Heart right ventricle (tissue), 16 donors: ENCODE results near the gene CERS4. TPM values are rescaled to one million over a fixed set of nuclear protein-coding genes. Genes with fewer than 3 reads are reported as not detected.

Source experiments
- ATAC-seq, 8 donors: fragments of 200-7000 bp; cut with Tn5 transposase; one replicate each; pipeline ENCODE4 v1.9.1; 2020; ENCODE audit warnings: mild to moderate bottlenecking in 8 of 8, moderate library complexity in 8 of 8, moderate number of reproducible peaks in 1 of 8
- DNase-seq, 2 donors: peaks; one replicate each; pipeline ENCODE4 v3.0.0-alpha.2; 2020
- H3K27ac ChIP-seq, 10 donors: fragments of 200-600 bp; sonication (generic) in 2 of 10; one replicate each; pipeline versions ENCODE4 v1.5.0 to v1.8.0; 2020 to 2022; ENCODE audit warnings: mild to moderate bottlenecking in 3 of 10
- H3K27me3 ChIP-seq, 7 donors: fragments of 200-600 bp; one replicate each; pipeline ENCODE4 v1.8.0; 2021 to 2022; ENCODE audit warnings: mild to moderate bottlenecking in 2 of 7
- H3K36me3 ChIP-seq, 9 donors: fragments of 200-600 bp; sonication (generic) in 1 of 9; one replicate each; pipeline versions ENCODE4 v1.5.0 to v1.8.0; 2020 to 2022; ENCODE audit warnings: mild to moderate bottlenecking in 2 of 9
- H3K4me1 ChIP-seq, 9 donors: fragments of 200-600 bp; sonication (generic) in 1 of 9; one replicate each; pipeline versions ENCODE4 v1.5.0 to v1.8.0; 2020 to 2022; ENCODE audit warnings: mild to moderate bottlenecking in 4 of 9
- H3K4me3 ChIP-seq, 10 donors: fragments of 200-600 bp; sonication (generic) in 2 of 10; one replicate each; pipeline versions ENCODE4 v1.5.0 to v1.8.0; 2020 to 2022; ENCODE audit warnings: mild to moderate bottlenecking in 7 of 10, moderate library complexity in 2 of 10
- H3K9me3 ChIP-seq, 11 donors: fragments of 200-600 bp in 10 of 11; sonication (generic) in 2 of 11; one replicate each; pipeline versions ENCODE4 v1.5.0 to v1.8.0; 2013 to 2022; ENCODE audit warnings: mild to moderate bottlenecking in 2 of 11, control low read depth in 1 of 11, moderate library complexity in 1 of 11
- WGBS, 2 donors: extraction: QIAGEN DNeasy Blood & Tissue Kit; methylation state at CpG; one replicate each; pipeline ENCODE4 v1.1.7; 2013; ENCODE audit warnings: inconsistent platforms in 1 of 2; 5-methylcytosine and 5-hydroxymethylcytosine counted together
- intact Hi-C, 10 donors: fragments of 100-400 bp; cut with DNase I; formaldehyde crosslinking; loops; one replicate each; pipeline versions ENCODE4 v1.11.1 to v1.14.2; 2022
- polyA plus RNA-seq, 2 donors: library from polyadenylated mRNA; stranded (reverse); fragments of 200-250 nt; gene quantifications; one replicate each; pipeline ENCODE4 v1.2.3, GENCODE V29; 2013
- total RNA-seq, 10 donors: library from RNA; stranded (reverse); fragmentation: NEBNext Ultra II Directional in 3 of 10; extraction: Animal tissue kit (Norgen Biotek cat#: 25700) in 3 of 10; gene quantifications; one replicate each; pipeline versions ENCODE4 v1.2.1 to v1.2.4, GENCODE V29; 2021 to 2023
- TF ChIP-seq, protein P1 (sequence below), 9 donors: fragments of 200-600 bp; sonication (generic) in 2 of 9; IDR thresholded peaks; one replicate each; pipeline versions ENCODE4 v1.5.0 to v1.8.0; 2021 to 2022; ENCODE audit warnings: antibody characterized with exemption in 9 of 9, mild to moderate bottlenecking in 5 of 9, moderate library complexity in 1 of 9
- donor health status: Arrhythmogenic right ventricular cardiomyopathy.
- donor health status: ischemic (EF 13 %, LVEDD 7.1; RV severe dilation, severe dysfunction).
- donor health status: healthy with polysubstance abuse.
- donor health status: DM: no; HTN: yes; CAD: no.
- donor health status: DM: no; HTN: no; CAD: no.
- donor health status: ischemic (EF 25% LVEDD 6.9; RV normal size, moderate dysfunction).
- donor health status: ischemic (EF 25% LVEDD 5.7; RV mildly dilated, moderate dysfunction).
- donor health status: healthy.
- donor health status: DM: yes; HTN: yes; CAD: no.
- donor health status: Ischemic cardiomyopathy.
- donor health status: ischemic (EF 35%, LVEDD 5.7; RV mildly dilated, moderate dysfunction).
- donor health status: nonischemic (EF 11% LVEDD 7.7; RV severe dilation, severe dysfunction).
- donor health status: DM: yes; HTN: yes; CAD: no.
- donor health status: PGD.
- donor health status: ischemic (EF 29% LVEDD 5.4; RV normal size, mild dysfunction).
- donor health status: nonischemic (EF 23%, LVEDD 6.1; RV moderate dilation, normal function).

CERS4 gene
- total and polyA plus RNA-seq, 12 donors: 13.9 to 28.9 (median 17.9) TPM

DNA sequence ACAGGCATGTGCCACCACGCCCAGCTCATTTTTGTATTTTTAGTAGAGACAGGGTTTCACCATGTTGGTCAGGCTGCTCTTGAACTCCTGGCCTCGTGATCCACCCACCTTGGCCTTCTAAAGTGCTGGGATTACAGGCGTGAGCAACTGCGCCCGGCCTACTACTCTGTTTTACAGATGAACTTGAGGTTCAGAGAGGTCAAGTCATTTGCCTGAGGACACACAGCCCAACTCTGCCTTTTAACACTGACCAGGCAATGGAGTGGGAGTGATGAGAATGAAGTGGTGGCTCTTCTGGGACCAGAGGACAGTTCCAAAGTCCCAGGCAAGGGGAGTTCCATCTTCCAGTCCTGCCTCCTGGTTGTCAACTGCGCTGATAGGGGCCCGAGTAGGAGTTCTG lies 41.4 kb downstream of the CERS4 start:
- Histone ChIP-seq H3K27ac (peak overlapping the region in 8 of 10 donors; percentile 52 to 77 (median 58)), H3K4me1 (peaks cover 0 to 28% (median 4%) of the 10 kb centered on the region in 9 donors), H3K27me3 (no peaks in the 10 kb centered on the region), H3K36me3 (peaks cover 0 to 13% (median 0%) of the 10 kb centered on the region in 9 donors), H3K9me3 (no peaks in the 10 kb centered on the region), H3K4me3 (no peak overlapping the region)
- WGBS, 2 donors: 71 to 78% methylated on average over 7 of the region's 7 CpGs
- no peak for ATAC-seq
- DNase-seq: no peak
- TF ChIP-seq, protein P1, sequence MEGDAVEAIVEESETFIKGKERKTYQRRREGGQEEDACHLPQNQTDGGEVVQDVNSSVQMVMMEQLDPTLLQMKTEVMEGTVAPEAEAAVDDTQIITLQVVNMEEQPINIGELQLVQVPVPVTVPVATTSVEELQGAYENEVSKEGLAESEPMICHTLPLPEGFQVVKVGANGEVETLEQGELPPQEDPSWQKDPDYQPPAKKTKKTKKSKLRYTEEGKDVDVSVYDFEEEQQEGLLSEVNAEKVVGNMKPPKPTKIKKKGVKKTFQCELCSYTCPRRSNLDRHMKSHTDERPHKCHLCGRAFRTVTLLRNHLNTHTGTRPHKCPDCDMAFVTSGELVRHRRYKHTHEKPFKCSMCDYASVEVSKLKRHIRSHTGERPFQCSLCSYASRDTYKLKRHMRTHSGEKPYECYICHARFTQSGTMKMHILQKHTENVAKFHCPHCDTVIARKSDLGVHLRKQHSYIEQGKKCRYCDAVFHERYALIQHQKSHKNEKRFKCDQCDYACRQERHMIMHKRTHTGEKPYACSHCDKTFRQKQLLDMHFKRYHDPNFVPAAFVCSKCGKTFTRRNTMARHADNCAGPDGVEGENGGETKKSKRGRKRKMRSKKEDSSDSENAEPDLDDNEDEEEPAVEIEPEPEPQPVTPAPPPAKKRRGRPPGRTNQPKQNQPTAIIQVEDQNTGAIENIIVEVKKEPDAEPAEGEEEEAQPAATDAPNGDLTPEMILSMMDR (IDR thresholded peaks at IDR 0.05): no peak
- intact Hi-C loops: loop anchor here in 8 of 10 donors (2.0 to 10.0 kb wide), 8 partner anchors 42 to 328 kb away; partner anchors contain the start of genes TIMM44 (in 5 of the 8), CERS4 (in 2 of the 8), ELAVL1 (in 1 of the 8) and SNAPC2 (in 1 of the 8)

- Histone ChIP-seq H3K36me3 (peaks cover 0 to 18% (median 0%) of the 10 kb centered on the region in 9 donors), H3K4me3 (no peak overlapping the region), H3K27me3 (no peaks in the 10 kb centered on the region), H3K27ac (peak overlapping the region in 8 of 10 donors; percentile 52 to 77 (median 58)), H3K4me1 (peaks cover 0 to 28% (median 4%) of the 10 kb centered on the region in 9 donors), H3K9me3 (no peaks in the 10 kb centered on the region)
- WGBS, 2 donors: 39 to 49% methylated on average over 14 of the region's 14 CpGs
- ATAC-seq: peak; percentile 82 to 97 (median 93)
- DNase-seq: peak; percentile 83 to 86
- TF ChIP-seq, protein P1 (IDR thresholded peaks at IDR 0.05): peak in 7 of 9 donors; percentile 11 to 46 (median 21)
- intact Hi-C loops: loop anchor here in 8 of 10 donors (2.0 to 10.0 kb wide), 8 partner anchors 42 to 329 kb away; partner anchors contain the start of genes TIMM44 (in 5 of the 8), CERS4 (in 2 of the 8), ELAVL1 (in 1 of the 8) and SNAPC2 (in 1 of the 8)
Observed at GRCh38 chr19:8251025-8251472, 41.9 kb downstream of the CERS4 start.

DNA sequence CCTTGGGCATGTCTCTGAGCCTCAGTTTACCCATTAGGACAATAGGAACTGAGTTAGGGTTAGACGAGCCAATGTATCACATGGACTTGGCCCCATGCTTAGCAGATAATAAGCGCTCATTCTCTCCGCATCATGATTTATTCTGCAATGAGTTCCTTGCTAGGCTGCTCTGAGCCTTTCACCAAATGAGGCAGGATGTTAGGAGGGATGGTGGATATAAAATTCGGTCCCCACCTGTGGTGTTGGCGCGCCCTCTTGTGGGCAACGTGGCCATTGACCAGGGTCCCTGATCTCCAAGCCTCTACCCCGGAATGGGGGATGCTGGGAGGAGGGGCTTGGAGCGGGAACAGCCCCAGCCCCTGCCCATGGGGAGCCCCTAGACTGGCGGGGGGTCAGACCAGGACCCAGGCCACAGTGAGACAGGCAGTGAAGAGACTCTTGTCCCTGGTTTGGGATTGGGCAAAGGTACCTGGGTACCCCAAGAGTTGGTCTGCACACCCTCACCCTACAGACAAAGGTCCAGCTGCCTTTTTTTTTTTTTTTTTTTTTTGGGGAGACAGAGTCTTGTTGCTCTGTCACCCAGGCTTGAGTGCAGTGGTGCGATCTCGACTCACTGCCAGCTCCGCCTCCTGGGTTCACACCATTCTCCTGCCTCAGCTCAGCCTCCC lies 43.9 kb downstream of the CERS4 start:
- intact Hi-C loops: loop anchor here (1.0 to 10.0 kb wide), 14 partner anchors 44 to 331 kb away; partner anchors contain the start of genes TIMM44 (in 5 of the 10), CERS4 (in 2 of the 10), ELAVL1 (in 1 of the 10) and SNAPC2 (in 1 of the 10)
- no peaks in the 10 kb centered on the region for H3K27me3 ChIP-seq
- ATAC-seq (peak; percentile 45 to 75 (median 62)), DNase-seq (peak; percentile 84 to 89)
- peaks cover 0 to 28% (median 4%) of the 10 kb centered on the region in 9 donors for H3K4me1 ChIP-seq
- H3K36me3 ChIP-seq: peaks cover 0 to 38% (median 16%) of the 10 kb centered on the region in 9 donors
- H3K27ac ChIP-seq: no peak overlapping the region
- H3K4me3 ChIP-seq: no peak overlapping the region
- no peaks in the 10 kb centered on the region for H3K9me3 ChIP-seq
- 23 to 26% methylated on average over 13 of the region's 13 CpGs for WGBS, 2 donors
- TF ChIP-seq, protein P1 (IDR thresholded peaks at IDR 0.05): peak; percentile 91 to 97 (median 96)

DNA sequence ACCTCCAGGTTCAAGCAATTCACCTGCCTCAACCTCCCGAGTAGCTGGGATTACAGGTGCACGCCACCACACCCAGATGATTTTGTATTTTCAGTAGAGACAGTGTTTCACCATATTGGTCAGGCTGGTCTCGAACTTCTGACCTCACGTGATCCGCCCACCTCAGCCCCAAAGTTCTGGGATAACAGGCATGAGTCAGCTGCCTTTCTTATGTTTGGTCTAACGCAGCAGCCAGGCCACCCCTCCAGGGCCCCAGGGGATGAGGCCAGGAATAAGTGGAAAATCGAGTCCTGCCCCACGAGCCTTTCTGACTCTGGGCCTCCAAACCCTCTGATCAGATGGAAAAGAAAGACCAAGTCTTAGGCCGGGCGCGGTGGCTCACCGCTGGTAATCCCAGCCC lies 44.5 kb downstream of the CERS4 start:
- DNase-seq: no peak
- no peak for ATAC-seq
- TF ChIP-seq, protein P1 (IDR thresholded peaks at IDR 0.05): no peak
- intact Hi-C loops: loop anchor here (1.0 to 10.0 kb wide), 14 partner anchors 45 to 331 kb away; partner anchors contain the start of genes TIMM44 (in 5 of the 10), CERS4 (in 2 of the 10), ELAVL1 (in 1 of the 10) and SNAPC2 (in 1 of the 10)
- Histone ChIP-seq H3K4me3 (no peak overlapping the region), H3K36me3 (peaks cover 0 to 44% (median 17%) of the 10 kb centered on the region in 9 donors), H3K27me3 (no peaks in the 10 kb centered on the region), H3K27ac (no peak overlapping the region), H3K9me3 (no peaks in the 10 kb centered on the region), H3K4me1 (peaks cover 0 to 28% (median 4%) of the 10 kb centered on the region in 9 donors)
- WGBS, 2 donors: 75 to 89% methylated on average over 12 of the region's 12 CpGs
